ENCODE measurements around the gene SGMS1.
"Not testable (repeated sequence)": the region's sequence is repeated elsewhere in the genome, so short reads cannot be mapped to it uniquely, and the experiment has no call there.

The SGMS1 gene

GRCh38 chr10:50445777-50446176 is 178.0 kb downstream of the SGMS1 start:
- DNase-seq, result not testable (repeated sequence)

GRCh38 chr10:50440489-50440888 is 183.3 kb downstream of the SGMS1 start:
- DNase-seq, result no peak

GRCh38 chr10:50439806-50440205 is 183.9 kb downstream of the SGMS1 start:
- DNase-seq, result no peak

GRCh38 chr10:50439187-50439586 is 184.6 kb downstream of the SGMS1 start:
- no peak for DNase-seq

GRCh38 chr10:50438049-50438936 is 185.5 kb downstream of the SGMS1 start:
- no peak for DNase-seq

GRCh38 chr10:50437248-50437647 is 186.5 kb downstream of the SGMS1 start:
- DNase-seq, result no peak

- DNase-seq, result no peak
These were observed 187.0 kb downstream of the SGMS1 start for GRCh38 chr10:50436805-50437204.

- DNase-seq, result no peak
These were observed 191.3 kb downstream of the SGMS1 start for GRCh38 chr10:50432211-50433009.

- DNase-seq, result no peak
These were observed 192.0 kb downstream of the SGMS1 start for GRCh38 chr10:50431791-50432190.

- DNase-seq, result no peak
These were observed 192.6 kb downstream of the SGMS1 start for GRCh38 chr10:50431133-50431532.

- no peak for DNase-seq
These were observed 197.3 kb downstream of the SGMS1 start for GRCh38 chr10:50426485-50426884.

GRCh38 chr10:50425215-50425614 is 198.5 kb downstream of the SGMS1 start:
- DNase-seq, result not testable (repeated sequence)

GRCh38 chr10:50423448-50423847 is 200.3 kb downstream of the SGMS1 start:
- no peak for DNase-seq

GRCh38 chr10:50422259-50422658 is 201.5 kb downstream of the SGMS1 start:
- no peak for DNase-seq

GRCh38 chr10:50421026-50421719 is 202.6 kb downstream of the SGMS1 start:
- DNase-seq, result peak; percentile 58

GRCh38 chr10:50420196-50420595 is 203.6 kb downstream of the SGMS1 start:
- DNase-seq, result no peak

GRCh38 chr10:50419756-50420155 is 204.0 kb downstream of the SGMS1 start:
- no peak for DNase-seq

- DNase-seq, result no peak
These were observed 204.7 kb downstream of the SGMS1 start for GRCh38 chr10:50419091-50419490.

- peak; percentile 76 for DNase-seq
These were observed 205.6 kb downstream of the SGMS1 start for GRCh38 chr10:50417886-50418830.

GRCh38 chr10:50417486-50417885 is 206.3 kb downstream of the SGMS1 start:
- DNase-seq, result no peak

- DNase-seq, result no peak
These were observed 206.9 kb downstream of the SGMS1 start for GRCh38 chr10:50416881-50417280.

GRCh38 chr10:50416181-50416824 is 207.5 kb downstream of the SGMS1 start:
- no peak for DNase-seq

Measured in activated CD8-positive, alpha-beta memory T cell treated with anti-CD3 and anti-CD28 coated beads for 24 hours (primary cell).